RCC 7860 (cell line): ENCODE data around the gene AADACL4.
"Not testable (repeated sequence)": the region's sequence is repeated elsewhere in the genome, so short reads cannot be mapped to it uniquely, and the experiment has no call there.

Experiments used
- DNase-seq: peaks from one replicate; pipeline ENCODE4 v3.0.0-alpha.2; 2015; ENCODE audit warnings: low spot score
- FAIRE-seq: peaks from 2 replicates; lab custom pipeline; 2012; peaks lifted over from hg19 to GRCh38; lab: Jason Lieb, UNC

The AADACL4 gene

GRCh38 chr1:12657885-12658512 lies 14.1 kb downstream of the AADACL4 start:
- DNase-seq, FAIRE-seq: not testable (repeated sequence)

- DNase-seq = peak; percentile 70
- peak; percentile 64 for FAIRE-seq
Measured at GRCh38 chr1:12658531-12659453, 14.9 kb downstream of the AADACL4 start.

GRCh38 chr1:12661606-12662219 lies 17.8 kb downstream of the AADACL4 start:
- DNase-seq (no peak), FAIRE-seq (no peak)

- no peak for FAIRE-seq
Measured at GRCh38 chr1:12662556-12662955, 18.7 kb downstream of the AADACL4 start.

GRCh38 chr1:12665511-12665910 lies 21.6 kb downstream of the AADACL4 start:
- DNase-seq (no peak), FAIRE-seq (no peak)

More at GRCh38 chr1:12662556-12662955, 18.7 kb downstream of the AADACL4 start:
- DNase-seq = no peak

- no peak for DNase-seq
- no peak for FAIRE-seq
Measured at GRCh38 chr1:12666141-12666735, 22.4 kb downstream of the AADACL4 start.

GRCh38 chr1:12669529-12670068 lies 25.7 kb downstream of the AADACL4 start:
- DNase-seq (no peak), FAIRE-seq (no peak)

- DNase-seq (no peak), FAIRE-seq (no peak)
Measured at GRCh38 chr1:12674358-12674757, 30.5 kb downstream of the AADACL4 start.

GRCh38 chr1:12676122-12676521 lies 32.2 kb downstream of the AADACL4 start:
- FAIRE-seq, DNase-seq: not testable (repeated sequence)

GRCh38 chr1:12677565-12677964 lies 33.7 kb downstream of the AADACL4 start:
- DNase-seq (no peak), FAIRE-seq (no peak)

GRCh38 chr1:12678350-12678749 lies 34.5 kb downstream of the AADACL4 start:
- FAIRE-seq (no peak), DNase-seq (no peak)

GRCh38 chr1:12678820-12679219 lies 34.9 kb downstream of the AADACL4 start:
- FAIRE-seq = no peak
- DNase-seq = no peak

GRCh38 chr1:12690156-12690555 lies 46.3 kb downstream of the AADACL4 start:
- no peak for FAIRE-seq
- no peak for DNase-seq

GRCh38 chr1:12692967-12693782 lies 49.3 kb downstream of the AADACL4 start:
- DNase-seq (no peak), FAIRE-seq (no peak)

- no peak for DNase-seq
- no peak for FAIRE-seq
Measured at GRCh38 chr1:12696658-12697057, 52.8 kb downstream of the AADACL4 start.

- FAIRE-seq (no peak), DNase-seq (no peak)
Measured at GRCh38 chr1:12697397-12697796, 53.5 kb downstream of the AADACL4 start.

GRCh38 chr1:12703821-12704451 lies 60.1 kb downstream of the AADACL4 start:
- DNase-seq = no peak
- FAIRE-seq = no peak

- FAIRE-seq = no peak
Measured at GRCh38 chr1:12706061-12706460, 62.2 kb downstream of the AADACL4 start.

GRCh38 chr1:12708396-12709090 lies 64.7 kb downstream of the AADACL4 start:
- FAIRE-seq (no peak), DNase-seq (no peak)

More at GRCh38 chr1:12706061-12706460, 62.2 kb downstream of the AADACL4 start:
- no peak for DNase-seq
